ENCODE measurements around the gene C1RL. TPM values are rescaled to one million over a fixed set of nuclear protein-coding genes. Genes with fewer than 3 reads are reported as not detected.

The C1RL gene
- total RNA-seq, 1 donor from 2014 or later = 5.9 TPM

Small RNA genes lying within 50 kb of the gene (small RNA-seq; reads per million reads assigned to genes)
- not detected for gene RNU6-485P (ENCODE audit: low replicate concordance)

Other genes starting within 250 kb of the C1RL start
- 169 TPM for gene TPI1, start 241.7 kb downstream of the C1RL start, total RNA-seq
- gene SPSB2, start 235.9 kb downstream of the C1RL start, total RNA-seq = 2.5 TPM
- 7.1 TPM for gene LRRC23, start 204.4 kb downstream of the C1RL start, total RNA-seq
- gene ENO2, start 194.6 kb downstream of the C1RL start, total RNA-seq = 164 TPM
- 34.2 TPM for gene ATN1, start 181.3 kb downstream of the C1RL start, total RNA-seq
- not detected for gene RNU7-1, start 165.4 kb downstream of the C1RL start, total RNA-seq
- 276 TPM for gene C12orf57, start 165.2 kb downstream of the C1RL start, total RNA-seq
- gene PTPN6, start 157.9 kb downstream of the C1RL start, total RNA-seq = 2.5 TPM
- 117 TPM for gene PHB2, start 138.6 kb downstream of the C1RL start, total RNA-seq
- gene EMG1, start 138.3 kb downstream of the C1RL start, total RNA-seq = 19.9 TPM
- gene LPCAT3, start 90.7 kb downstream of the C1RL start, total RNA-seq = 6.6 TPM
- gene C1S, start 48.5 kb downstream of the C1RL start, total RNA-seq = 11.3 TPM
- 4.4 TPM for gene C1R, start 16.8 kb downstream of the C1RL start, total RNA-seq
- 0.25 TPM for gene RBP5, start 19.7 kb upstream of the C1RL start, total RNA-seq
- 72.3 TPM for gene CLSTN3, start 21.2 kb upstream of the C1RL start, total RNA-seq
- gene PEX5, start 80.5 kb upstream of the C1RL start, total RNA-seq = 58.3 TPM
- not detected for gene ACSM4, start 194.9 kb upstream of the C1RL start, total RNA-seq